IPS-NIHi7 (cell line): ENCODE results near the gene STC2.
A peak's percentile ranks its signal among the peaks of the same experiment; 100 is the strongest.
"Not testable (repeated sequence)": the region's sequence is repeated elsewhere in the genome, so short reads cannot be mapped to it uniquely, and the experiment has no call there.

Experiments used
- DNase-seq: peaks from one replicate; pipeline ENCODE4 v3.0.0; 2012; ENCODE audit warnings: mixed read lengths; ENCODE audit errors: extremely low spot score

The STC2 gene

GRCh38 chr5:173327948-173328843 is at the start of gene STC2:
STC2 (minus strand) TSS chr5:173328414; CDS start chr5:173328193, 221 bp downstream.
- peak; percentile 96 for DNase-seq

- no peak for DNase-seq
Measured at GRCh38 chr5:173371400-173371799, 43.2 kb upstream of the STC2 start.

- not testable (repeated sequence) for DNase-seq
Measured at GRCh38 chr5:173363406-173363805, 35.2 kb upstream of the STC2 start.

- no peak for DNase-seq
Measured at GRCh38 chr5:173355561-173355960, 27.3 kb upstream of the STC2 start.

GRCh38 chr5:173354645-173355044 is 26.4 kb upstream of the STC2 start:
- DNase-seq = no peak

GRCh38 chr5:173352366-173353349 is 24.4 kb upstream of the STC2 start:
- no peak for DNase-seq

GRCh38 chr5:173342813-173343755 is 14.9 kb upstream of the STC2 start:
- DNase-seq = no peak

- no peak for DNase-seq
Measured at GRCh38 chr5:173341961-173342430, 13.8 kb upstream of the STC2 start.

GRCh38 chr5:173340984-173341383 is 12.8 kb upstream of the STC2 start:
- no peak for DNase-seq

GRCh38 chr5:173340451-173340850 is 12.2 kb upstream of the STC2 start:
- no peak for DNase-seq

- DNase-seq = no peak
Measured at GRCh38 chr5:173339286-173339685, 11.1 kb upstream of the STC2 start.

- DNase-seq = no peak
Measured at GRCh38 chr5:173338380-173339015, 10.3 kb upstream of the STC2 start.

- DNase-seq = no peak
Measured at GRCh38 chr5:173334808-173335207, 6.6 kb upstream of the STC2 start.

GRCh38 chr5:173333925-173334661 is 5.9 kb upstream of the STC2 start:
- no peak for DNase-seq

- peak; percentile 86 for DNase-seq
Measured at GRCh38 chr5:173331956-173332479, 3.8 kb upstream of the STC2 start.

GRCh38 chr5:173331287-173331686 is 3.1 kb upstream of the STC2 start:
- no peak for DNase-seq

- DNase-seq = no peak
Measured at GRCh38 chr5:173330338-173331206, 2.4 kb upstream of the STC2 start.

GRCh38 chr5:173329491-173330337 is 1.5 kb upstream of the STC2 start:
- peak; percentile 69 for DNase-seq
